Mesothelial cell of epicardium (in vitro differentiated cells): Measurements from ENCODE around the gene NEUROD4. TPM values are rescaled to one million over a fixed set of nuclear protein-coding genes. Genes with fewer than 3 reads are reported as not detected.

Experiments used
- DNase-seq, 2 experiments: peaks; one replicate each; pipeline ENCODE4 v3.0.0; 2021; ENCODE audit warnings: low spot score in 2 of 2; ENCODE audit not compliant: unreplicated experiment in 2 of 2
- H3K27ac Mint-ChIP-seq: 2 replicates; pipeline ENCODE4 v1.8.0; 2021; ENCODE audit warnings: mixed read lengths
- H3K27me3 Mint-ChIP-seq: 2 replicates; pipeline ENCODE4 v1.8.0; 2021; ENCODE audit warnings: low read depth, mixed read lengths
- H3K36me3 Mint-ChIP-seq: 2 replicates; pipeline ENCODE4 v1.8.0; 2021; ENCODE audit warnings: mixed read lengths
- H3K4me1 Mint-ChIP-seq: 2 replicates; pipeline ENCODE4 v1.8.0; 2021; ENCODE audit warnings: mixed read lengths
- H3K4me3 Mint-ChIP-seq: 2 replicates; pipeline ENCODE4 v1.8.0; 2021; ENCODE audit warnings: mild to moderate bottlenecking, moderate library complexity, mixed read lengths
- H3K9me3 Mint-ChIP-seq: 2 replicates; pipeline ENCODE4 v1.8.0; 2021; ENCODE audit warnings: mixed read lengths
- total RNA-seq: library from RNA; stranded (reverse); gene quantifications from 3 replicates; pipeline ENCODE4 v1.2.1, GENCODE V29; 2021
- TF ChIP-seq, protein P1 (sequence below): fragments of 200-600 bp; sonication (generic); IDR thresholded peaks from one replicate; pipeline ENCODE4 v1.5.0; 2021; ENCODE audit warnings: antibody characterized with exemption; ENCODE audit not compliant: unreplicated experiment

The NEUROD4 gene
- total RNA-seq, 1 donor from 2014 or later: not detected

DNA sequence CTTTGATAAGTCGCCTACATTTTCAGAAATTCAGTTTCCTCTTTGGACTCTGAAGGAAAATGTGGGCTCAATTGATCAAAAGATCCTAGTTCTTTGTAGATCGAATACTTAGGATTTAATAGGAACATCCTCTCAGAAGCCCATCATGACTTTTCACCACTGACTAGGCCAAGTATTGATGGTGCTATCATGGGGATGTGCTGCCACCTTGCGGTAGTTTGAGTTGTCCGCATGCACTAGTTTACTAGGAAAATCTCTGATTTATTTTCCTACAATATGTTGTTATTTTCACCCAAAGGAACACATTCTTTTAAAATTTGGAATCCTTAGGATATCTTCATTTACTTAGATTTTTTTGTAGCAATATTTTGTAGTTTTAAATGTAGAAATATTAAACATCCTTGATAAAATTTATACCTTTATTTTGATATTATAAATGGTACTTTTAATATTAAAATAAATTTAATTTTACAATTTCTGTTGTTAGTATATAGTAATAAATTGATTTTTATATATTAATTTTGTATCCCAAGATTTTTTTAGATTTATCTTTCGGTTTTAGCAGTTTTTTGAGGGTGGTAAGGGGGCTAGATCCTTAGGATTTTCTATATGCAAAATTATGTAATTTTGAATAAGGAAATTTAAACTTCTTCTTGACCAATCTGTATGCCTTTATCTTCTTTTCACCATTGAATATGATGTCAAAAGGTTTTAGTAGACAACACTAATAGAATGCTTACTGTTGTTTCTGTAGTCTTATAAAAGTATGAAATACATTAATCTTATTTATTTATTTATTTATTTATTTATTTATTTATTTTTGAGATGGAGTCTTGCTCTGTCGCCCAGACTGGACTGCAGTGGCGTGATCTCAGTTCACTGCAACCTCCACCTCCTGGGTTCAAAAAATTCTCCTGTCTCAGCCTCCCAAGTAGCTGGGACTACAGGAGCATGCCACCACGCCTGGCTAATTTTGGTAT is 53.6 kb downstream of the NEUROD4 start:
- peaks cover 20% of the 10 kb centered on the region for H3K27me3 Mint-ChIP-seq
- no peaks in the 10 kb centered on the region for H3K9me3 Mint-ChIP-seq
- peak; percentile 60 to 79 for DNase-seq
- no peak overlapping the region for H3K4me3 Mint-ChIP-seq
- H3K27ac Mint-ChIP-seq: no peak overlapping the region
- TF ChIP-seq, protein P1, sequence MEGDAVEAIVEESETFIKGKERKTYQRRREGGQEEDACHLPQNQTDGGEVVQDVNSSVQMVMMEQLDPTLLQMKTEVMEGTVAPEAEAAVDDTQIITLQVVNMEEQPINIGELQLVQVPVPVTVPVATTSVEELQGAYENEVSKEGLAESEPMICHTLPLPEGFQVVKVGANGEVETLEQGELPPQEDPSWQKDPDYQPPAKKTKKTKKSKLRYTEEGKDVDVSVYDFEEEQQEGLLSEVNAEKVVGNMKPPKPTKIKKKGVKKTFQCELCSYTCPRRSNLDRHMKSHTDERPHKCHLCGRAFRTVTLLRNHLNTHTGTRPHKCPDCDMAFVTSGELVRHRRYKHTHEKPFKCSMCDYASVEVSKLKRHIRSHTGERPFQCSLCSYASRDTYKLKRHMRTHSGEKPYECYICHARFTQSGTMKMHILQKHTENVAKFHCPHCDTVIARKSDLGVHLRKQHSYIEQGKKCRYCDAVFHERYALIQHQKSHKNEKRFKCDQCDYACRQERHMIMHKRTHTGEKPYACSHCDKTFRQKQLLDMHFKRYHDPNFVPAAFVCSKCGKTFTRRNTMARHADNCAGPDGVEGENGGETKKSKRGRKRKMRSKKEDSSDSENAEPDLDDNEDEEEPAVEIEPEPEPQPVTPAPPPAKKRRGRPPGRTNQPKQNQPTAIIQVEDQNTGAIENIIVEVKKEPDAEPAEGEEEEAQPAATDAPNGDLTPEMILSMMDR: peak; percentile 90
- no peaks in the 10 kb centered on the region for H3K36me3 Mint-ChIP-seq
- H3K4me1 Mint-ChIP-seq: no peaks in the 10 kb centered on the region

DNA sequence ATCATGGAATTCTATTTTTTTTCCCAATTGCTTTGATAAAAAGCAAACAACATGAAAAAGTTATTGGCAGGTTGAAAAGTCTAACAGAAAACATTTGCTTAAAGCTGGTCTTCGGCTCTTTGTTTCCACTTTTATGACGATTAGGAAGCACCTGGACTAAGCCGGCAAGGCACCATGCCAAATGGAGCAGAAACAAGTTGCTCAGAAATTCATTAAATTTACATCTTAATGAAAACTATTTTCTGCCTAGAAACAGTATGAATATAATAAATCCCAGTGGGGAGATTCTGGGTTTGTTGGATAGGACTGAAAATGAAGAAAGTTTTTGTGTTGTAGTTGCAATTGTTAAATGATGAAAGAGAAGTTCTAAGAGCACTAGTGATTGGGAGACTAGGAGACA is 55.0 kb downstream of the NEUROD4 start:
- no peak for DNase-seq
- Mint-ChIP-seq H3K27me3 (peaks cover 28% of the 10 kb centered on the region), H3K9me3 (peaks cover 10% of the 10 kb centered on the region), H3K4me1 (no peaks in the 10 kb centered on the region), H3K27ac (no peak overlapping the region), H3K36me3 (no peaks in the 10 kb centered on the region), H3K4me3 (no peak overlapping the region)
- TF ChIP-seq, protein P1: no peak

Other genes with a start within 250 kb of the NEUROD4 start
- gene MUCL1, start 165.5 kb upstream of the NEUROD4 start, total RNA-seq: not detected in 3 replicates
- 0.16 to 0.31 TPM (median 0.20 TPM) in 3 replicates for gene TESPA1, start 35.2 kb upstream of the NEUROD4 start, total RNA-seq
- not detected in 3 replicates for gene OR9K2, start 106.4 kb downstream of the NEUROD4 start, total RNA-seq
- gene OR10A7, start 201.1 kb downstream of the NEUROD4 start, total RNA-seq: not detected in 3 replicates
- gene OR6C74, start 224.6 kb downstream of the NEUROD4 start, total RNA-seq: not detected in 3 replicates